Measurements from ENCODE around the gene TMEM63C. TPM values are rescaled to one million over a fixed set of nuclear protein-coding genes. Genes with fewer than 3 reads are reported as not detected.

Gene TMEM63C
- total RNA-seq, 1 donor from 2014 or later = 0.91 TPM

GRCh38 chr14:77190977-77191376 lies 9.4 kb downstream of the TMEM63C start:
- TF ChIP-seq CTCF (conservative IDR thresholded peaks at IDR 0.05) = peak; percentile 24
- Mint-ChIP-seq H3K27ac (ENCODE audit: unreplicated experiment) (no peak overlapping the region), H3K9me3 (no peaks in the 10 kb centered on the region), H3K4me1 (no peaks in the 10 kb centered on the region), H3K36me3 (ENCODE audit: low read depth) (no peaks in the 10 kb centered on the region), H3K4me3 (no peak overlapping the region), H3K27me3 (ENCODE audit: low read depth) (peaks cover 23% of the 10 kb centered on the region)
- no peak for DNase-seq (ENCODE audit: low read depth, low spot score)

- H3K9me3 Mint-ChIP-seq = no peaks in the 10 kb centered on the region
- peaks cover 17% of the 10 kb centered on the region for H3K27me3 Mint-ChIP-seq (ENCODE audit: low read depth)
- no peak overlapping the region for H3K4me3 Mint-ChIP-seq
- H3K36me3 Mint-ChIP-seq (ENCODE audit: low read depth) = no peaks in the 10 kb centered on the region
- H3K4me1 Mint-ChIP-seq = no peaks in the 10 kb centered on the region
- no peak for DNase-seq (ENCODE audit: low read depth, low spot score)
- no peak overlapping the region for H3K27ac Mint-ChIP-seq (ENCODE audit: unreplicated experiment)
- TF ChIP-seq CTCF (conservative IDR thresholded peaks at IDR 0.05) = no peak
Measured at GRCh38 chr14:77194706-77195105, 13.1 kb downstream of the TMEM63C start.

- H3K36me3 Mint-ChIP-seq (ENCODE audit: low read depth) = no peaks in the 10 kb centered on the region
- H3K4me3 Mint-ChIP-seq = no peak overlapping the region
- no peaks in the 10 kb centered on the region for H3K9me3 Mint-ChIP-seq
- H3K27me3 Mint-ChIP-seq (ENCODE audit: low read depth) = peaks cover 13% of the 10 kb centered on the region
- H3K27ac Mint-ChIP-seq (ENCODE audit: unreplicated experiment) = no peak overlapping the region
- no peaks in the 10 kb centered on the region for H3K4me1 Mint-ChIP-seq
- TF ChIP-seq CTCF (conservative IDR thresholded peaks at IDR 0.05) = no peak
- no peak for DNase-seq (ENCODE audit: low read depth, low spot score)
Measured at GRCh38 chr14:77195766-77196165, 14.2 kb downstream of the TMEM63C start.

GRCh38 chr14:77197988-77198387 lies 16.4 kb downstream of the TMEM63C start:
- DNase-seq (ENCODE audit: low read depth, low spot score) = no peak
- H3K27me3 Mint-ChIP-seq (ENCODE audit: low read depth) = peaks cover 9% of the 10 kb centered on the region
- H3K36me3 Mint-ChIP-seq (ENCODE audit: low read depth) = no peaks in the 10 kb centered on the region
- H3K4me1 Mint-ChIP-seq = no peaks in the 10 kb centered on the region
- H3K4me3 Mint-ChIP-seq = no peak overlapping the region
- no peak for TF ChIP-seq CTCF (conservative IDR thresholded peaks at IDR 0.05)
- H3K9me3 Mint-ChIP-seq = no peaks in the 10 kb centered on the region
- no peak overlapping the region for H3K27ac Mint-ChIP-seq (ENCODE audit: unreplicated experiment)

GRCh38 chr14:77198561-77198960 lies 17.0 kb downstream of the TMEM63C start:
- H3K27me3 Mint-ChIP-seq (ENCODE audit: low read depth) = peaks cover 9% of the 10 kb centered on the region
- no peak overlapping the region for H3K27ac Mint-ChIP-seq (ENCODE audit: unreplicated experiment)

More at GRCh38 chr14:77198561-77198960, 17.0 kb downstream of the TMEM63C start:
- no peak for TF ChIP-seq CTCF (conservative IDR thresholded peaks at IDR 0.05)
- Mint-ChIP-seq H3K36me3 (ENCODE audit: low read depth) (no peaks in the 10 kb centered on the region), H3K4me1 (no peaks in the 10 kb centered on the region), H3K4me3 (no peak overlapping the region), H3K9me3 (no peaks in the 10 kb centered on the region)
- no peak for DNase-seq (ENCODE audit: low read depth, low spot score)
